H1 (cell line): Measurements from ENCODE around the gene TTR. TPM values are rescaled to one million over a fixed set of nuclear protein-coding genes. Genes with fewer than 3 reads are reported as not detected.

ENCODE experiments used
- CTCF ChIA-PET: fragments of 300-600 bp; sonication (Branson Sonifier 250); formaldehyde crosslinking; loops from one replicate; lab custom pipeline; 2021; ENCODE audit not compliant: partially characterized antibody; lab: Charles Lee
- POLR2A ChIA-PET: fragments of 300-600 bp; sonication (Branson Sonifier 250); formaldehyde crosslinking; loops from one replicate; lab custom pipeline; 2021; ENCODE audit warnings: inconsistent platforms; ENCODE audit not compliant: partially characterized antibody; lab: Charles Lee
- DNase-seq, 2 experiments: peaks; one replicate each; pipeline versions ENCODE4 v3.0.0 to v3.0.0-alpha.2; 2010 to 2022; ENCODE audit warnings: low spot score in 2 of 2, low read depth in 1 of 2, mixed read lengths in 1 of 2
- FAIRE-seq: peaks from 2 replicates; lab custom pipeline; 2011; peaks lifted over from hg19 to GRCh38; lab: Jason Lieb, UNC
- H2AFZ ChIP-seq: 2 replicates; pipeline ENCODE4 v1.8.1; 2012; ENCODE audit warnings: low read length, inconsistent platforms
- H2AK5ac ChIP-seq: 2 replicates; pipeline ENCODE4 v1.6.1; 2013; ENCODE audit warnings: low read depth, low read length
- H2BK120ac ChIP-seq: replicated peaks from 2 replicates; pipeline ENCODE3; 2013; ENCODE audit warnings: low read depth, low read length, inconsistent platforms
- H2BK12ac ChIP-seq: 2 replicates; pipeline ENCODE4 v1.6.1; 2013; ENCODE audit warnings: low read depth, low read length
- H2BK15ac ChIP-seq: 2 replicates; pipeline ENCODE4 v1.6.1; 2013; ENCODE audit warnings: low read length
- H2BK20ac ChIP-seq: 2 replicates; pipeline ENCODE4 v1.6.1; 2013; ENCODE audit warnings: low read length
- H2BK5ac ChIP-seq: 2 replicates; pipeline ENCODE4 v1.6.1; 2013; ENCODE audit warnings: low read depth, low read length
- H3K14ac ChIP-seq: 2 replicates; pipeline ENCODE4 v1.6.1; 2013; ENCODE audit warnings: inconsistent platforms; ENCODE audit not compliant: insufficient read length
- H3K18ac ChIP-seq: 2 replicates; pipeline ENCODE4 v1.6.1; 2013; ENCODE audit warnings: low read length; ENCODE audit errors: extremely low read depth
- H3K23ac ChIP-seq: 2 replicates; pipeline ENCODE4 v1.6.1; 2013; ENCODE audit warnings: inconsistent platforms; ENCODE audit not compliant: insufficient read length
- H3K23me2 ChIP-seq: 2 replicates; pipeline ENCODE4 v1.6.1; 2013; ENCODE audit warnings: low read depth, low read length
- H3K27ac ChIP-seq: 2 replicates; pipeline ENCODE4 v1.6.1; 2011; ENCODE audit warnings: low read depth, low read length, inconsistent platforms
- H3K27me3 ChIP-seq, 4 experiments: replicated peaks in 1 of 4; 1 replicate in 1 of 4; 2 replicates in 3 of 4; pipeline versions ENCODE4 v1.6.1 to v1.8.1; 2011 to 2013; ENCODE audit warnings: low read length in 3 of 4, mild to moderate bottlenecking in 3 of 4, inconsistent platforms in 2 of 4, mixed read lengths in 2 of 4, moderate library complexity in 1 of 4; ENCODE audit not compliant: control insufficient read depth in 3 of 4, insufficient read depth in 3 of 4; ENCODE audit errors: extremely low read depth in 1 of 4
- H3K36me3 ChIP-seq, 4 experiments: 2 replicates each; pipeline versions ENCODE4 v1.6.1 to v1.8.1; 2011 to 2013; ENCODE audit warnings: mild to moderate bottlenecking in 4 of 4, low read length in 3 of 4, moderate library complexity in 2 of 4, control low read depth in 1 of 4, inconsistent platforms in 1 of 4; ENCODE audit not compliant: insufficient read depth in 4 of 4, control insufficient read depth in 2 of 4
- H3K4ac ChIP-seq: replicated peaks from 2 replicates; pipeline ENCODE3; 2013; ENCODE audit warnings: low read length, low read depth, mixed read lengths, inconsistent platforms; ENCODE audit not compliant: insufficient read length
- H3K4me1 ChIP-seq, 4 experiments: replicated peaks in 1 of 4; 1 replicate in 1 of 4; 2 replicates in 3 of 4; pipeline versions ENCODE4 v1.6.1 to v1.8.1; 2011 to 2013; ENCODE audit warnings: low read length in 3 of 4, inconsistent platforms in 2 of 4, mixed read lengths in 1 of 4; ENCODE audit not compliant: insufficient read depth in 4 of 4, control insufficient read depth in 3 of 4
- H3K4me2 ChIP-seq, 2 experiments: 2 replicates each; pipeline versions ENCODE4 v1.6.1 to v1.8.1; 2011 to 2013; ENCODE audit warnings: low read depth in 2 of 2, low read length in 2 of 2, control low read depth in 1 of 2, inconsistent platforms in 1 of 2, mild to moderate bottlenecking in 1 of 2; ENCODE audit not compliant: insufficient read depth in 1 of 2
- H3K4me3 ChIP-seq, 4 experiments: fragments of 200-600, 300-600 bp in 1 of 4; sonication (generic), shearing (Covaris generic), sonication (Bioruptor Twin) in 1 of 4; 2 replicates each; pipeline versions ENCODE4 v1.5.1 to v1.8.1; 2011 to 2016; ENCODE audit warnings: low read length in 4 of 4, low read depth in 3 of 4, control low read depth in 2 of 4, inconsistent platforms in 2 of 4, mild to moderate bottlenecking in 2 of 4, mixed read lengths in 1 of 4, moderate library complexity in 1 of 4; ENCODE audit not compliant: insufficient read depth in 2 of 4; ENCODE audit errors: extremely low read depth in 1 of 4
- H3K56ac ChIP-seq: replicated peaks from 2 replicates; pipeline ENCODE3; 2013; ENCODE audit warnings: low read depth, mild to moderate bottlenecking, mixed read lengths, low read length, inconsistent platforms; ENCODE audit not compliant: insufficient read length
- H3K79me1 ChIP-seq: 2 replicates; pipeline ENCODE4 v1.6.1; 2013; ENCODE audit warnings: low read depth, low read length, control low read depth
- H3K79me2 ChIP-seq, 2 experiments: 2 replicates each; pipeline versions ENCODE4 v1.6.1 to v1.8.1; 2012 to 2013; ENCODE audit warnings: low read length in 2 of 2, mild to moderate bottlenecking in 2 of 2, inconsistent platforms in 1 of 2; ENCODE audit not compliant: insufficient read depth in 2 of 2, control insufficient read depth in 1 of 2
- H3K9ac ChIP-seq, 4 experiments: replicated peaks in 1 of 4; 1 replicate in 1 of 4; 2 replicates in 3 of 4; pipeline versions ENCODE4 v1.6.1 to v1.8.1; 2011 to 2013; ENCODE audit warnings: low read depth in 3 of 4, low read length in 3 of 4, control low read depth in 2 of 4, mild to moderate bottlenecking in 2 of 4, moderate library complexity in 2 of 4, inconsistent platforms in 1 of 4; ENCODE audit errors: extremely low read depth in 1 of 4
- H3K9me3 ChIP-seq, 2 experiments: 2 replicates each; pipeline versions ENCODE4 v1.6.1 to v1.8.1; 2012 to 2013; ENCODE audit warnings: mild to moderate bottlenecking in 2 of 2, moderate library complexity in 2 of 2, control low read depth in 1 of 2, inconsistent platforms in 1 of 2, low read depth in 1 of 2, low read length in 1 of 2, mixed read lengths in 1 of 2; ENCODE audit not compliant: insufficient read depth in 2 of 2
- H4K20me1 ChIP-seq, 2 experiments: replicated peaks in 1 of 2; 2 replicates each; pipeline versions ENCODE3 to v1.8.1; 2011 to 2013; ENCODE audit warnings: inconsistent platforms in 2 of 2, low read length in 2 of 2, mild to moderate bottlenecking in 1 of 2; ENCODE audit not compliant: insufficient read depth in 2 of 2, control insufficient read depth in 1 of 2
- H4K5ac ChIP-seq: 2 replicates; pipeline ENCODE4 v1.6.1; 2013; ENCODE audit warnings: low read length, low read depth, mixed read lengths, inconsistent platforms; ENCODE audit not compliant: insufficient read length
- H4K8ac ChIP-seq: 2 replicates; pipeline ENCODE4 v1.8.0; 2013; ENCODE audit warnings: mild to moderate bottlenecking, moderate library complexity, low read length, inconsistent platforms; ENCODE audit not compliant: insufficient read depth; ENCODE audit errors: extremely low read depth
- H4K91ac ChIP-seq: replicated peaks from 2 replicates; pipeline ENCODE3; 2013; ENCODE audit warnings: low read length, mixed read lengths, inconsistent platforms; ENCODE audit not compliant: insufficient read length
- CHD2 ChIP-seq: IDR thresholded peaks from 2 replicates; pipeline ENCODE4 v1.6.1; 2012; ENCODE audit warnings: low read length, improper control_type of control experiment
- CTBP2 ChIP-seq: IDR thresholded peaks from 2 replicates; pipeline ENCODE4 v1.7.0; 2011; ENCODE audit warnings: borderline replicate concordance, mild to moderate bottlenecking, moderate library complexity, mixed read lengths, low read length; ENCODE audit not compliant: insufficient read depth, insufficient read length
- CTCF ChIP-seq, 3 experiments: IDR thresholded peaks; 1 replicate in 2 of 3; 2 replicates in 1 of 3; pipeline versions ENCODE4 v1.5.1 to v1.6.1; 2011; ENCODE audit warnings: low read length in 3 of 3, mild to moderate bottlenecking in 3 of 3, inconsistent platforms in 2 of 3, low read depth in 1 of 3, moderate library complexity in 1 of 3; ENCODE audit not compliant: insufficient read depth in 1 of 3; ENCODE audit errors: control extremely low read depth in 1 of 3
- GTF2F1 ChIP-seq: IDR thresholded peaks from 2 replicates; pipeline ENCODE4 v1.6.1; 2012; ENCODE audit warnings: low read depth, low read length, improper control_type of control experiment, borderline replicate concordance
- JUN ChIP-seq: IDR thresholded peaks from 2 replicates; pipeline ENCODE4 v1.6.1; 2011; ENCODE audit warnings: low read depth, mild to moderate bottlenecking, improper control_type of control experiment, low read length
- KDM5A ChIP-seq: fragments of 200-600 bp; IDR thresholded peaks from 2 replicates; pipeline ENCODE4 v1.7.1; 2012; ENCODE audit warnings: mild to moderate bottlenecking, low read length, inconsistent platforms, mixed read lengths
- MAFK ChIP-seq: IDR thresholded peaks from 2 replicates; pipeline ENCODE4 v1.6.1; 2012; ENCODE audit warnings: low read depth, mild to moderate bottlenecking, improper control_type of control experiment, low read length
- RBBP5 ChIP-seq: IDR thresholded peaks from 2 replicates; pipeline ENCODE4 v1.7.1; 2012; ENCODE audit warnings: low read depth, mild to moderate bottlenecking, inconsistent platforms, low read length, moderate library complexity, borderline replicate concordance
- RNF2 ChIP-seq: fragments of 200-900, 300-1000 bp; sonication (generic); IDR thresholded peaks from 2 replicates; pipeline ENCODE4 v1.7.1; 2016; ENCODE audit warnings: borderline replicate concordance, low read depth, mild to moderate bottlenecking, antibody characterized with exemption, low read length; ENCODE audit not compliant: poor library complexity, severe bottlenecking; ENCODE audit errors: missing control alignments
- WGBS, 2 experiments: shearing (Covaris generic) in 1 of 2; methylation state at CpG; one replicate each; pipeline versions ENCODE4 v1.1.6 to v1.1.7; 2013 to 2015; ENCODE audit warnings: low lambda C conversion rate in 2 of 2, mixed read lengths in 2 of 2, inconsistent platforms in 1 of 2, low coverage in 1 of 2, missing lambda C conversion rate in 1 of 2; ENCODE audit not compliant: insufficient replicate concordance in 2 of 2, insufficient coverage in 1 of 2, insufficient read length in 1 of 2; ENCODE audit errors: extremely low coverage in 1 of 2, missing lambda C conversion rate in 1 of 2; 5-methylcytosine and 5-hydroxymethylcytosine counted together
- polyA plus RNA-seq, 7 experiments: library from polyadenylated mRNA; depleted of rRNA in 3 of 7; stranded (reverse) in 5 of 7; unstranded in 2 of 7; fragments of >200 nt in 5 of 7; fragments of 200-250 nt in 2 of 7; gene quantifications; 1 replicate in 5 of 7; 2 replicates in 1 of 7; 4 replicates in 1 of 7; pipeline versions ENCODE4 v1.2.1 to v1.2.3, GENCODE V29; 2011 to 2013; ENCODE audit warnings: missing spikeins in 2 of 7, mixed read lengths in 2 of 7
- total RNA-seq: library from RNA; stranded (reverse); fragmentation: NEBNext Ultra II Directional; extraction: Animal tissue kit (Norgen Biotek cat#: 25700); gene quantifications from 2 replicates; pipeline ENCODE4 v1.2.1, GENCODE V29; 2021

The TTR gene
- total and polyA plus RNA-seq, 2 of the 8 experiments (the other 6 are each of a cell fraction or from before 2014, with no cell fraction given) = not detected

- no peak overlapping the region for H3K27ac ChIP-seq
- no peak overlapping the region for H3K56ac ChIP-seq
- H2AFZ ChIP-seq = no peak overlapping the region
- H3K4me2 ChIP-seq = no peak overlapping the region
- ChIA-PET POLR2A (no interaction called here), CTCF (no interaction called here)
- no peak overlapping the region for H2BK15ac ChIP-seq
- H2BK20ac ChIP-seq = no peak overlapping the region
- no peaks in the 10 kb centered on the region for H4K20me1 ChIP-seq
- FAIRE-seq = no peak
- no peak overlapping the region for H3K14ac ChIP-seq
- no peak overlapping the region for H3K23ac ChIP-seq
- no peak overlapping the region for H3K4ac ChIP-seq
- no peak overlapping the region for H2BK120ac ChIP-seq
- H3K9me3 ChIP-seq = peaks cover 0 to 9% of the 10 kb centered on the region in 2 experiments; a peak in 1 of 4 replicates
- no peaks in the 10 kb centered on the region for H3K27me3 ChIP-seq
- H4K8ac ChIP-seq = no peak overlapping the region
- H3K23me2 ChIP-seq = no peaks in the 10 kb centered on the region
- no peak overlapping the region for H2AK5ac ChIP-seq
- H3K4me1 ChIP-seq = no peaks in the 10 kb centered on the region
- no peak overlapping the region for H2BK5ac ChIP-seq
- H3K36me3 ChIP-seq = peaks cover 0 to 11% (median 4%) of the 10 kb centered on the region in 4 experiments; a peak in 3 of 8 replicates
- no peaks in the 10 kb centered on the region for H3K79me2 ChIP-seq
- no peak overlapping the region for H3K9ac ChIP-seq
- no peak overlapping the region for H3K4me3 ChIP-seq
- H4K5ac ChIP-seq = no peak overlapping the region
- no peak overlapping the region for H4K91ac ChIP-seq
- H3K18ac ChIP-seq = no peak overlapping the region
- no peaks in the 10 kb centered on the region for H3K79me1 ChIP-seq
- no peak overlapping the region for H2BK12ac ChIP-seq
- no peak for DNase-seq
- 97% methylated on average over 1 of the region's 1 CpG; no CpG with 5 or more reads in 1 of the 2 experiments for WGBS, 2 experiments
- no peak for TF ChIP-seq RBBP5
- no peak for TF ChIP-seq JUN
- no peak for TF ChIP-seq GTF2F1
- no peak for TF ChIP-seq RNF2
- TF ChIP-seq KDM5A = no peak
- TF ChIP-seq CHD2 = no peak
- no peak for TF ChIP-seq CTCF (IDR thresholded peaks at IDR 0.05; ENCODE audit: control extremely low read depth in 1 of 3, insufficient read depth in 1 of 3, low read depth in 1 of 3, low read length in 3 of 3)
- TF ChIP-seq MAFK = no peak
- no peak for TF ChIP-seq CTBP2
These were observed 40.7 kb downstream of the TTR start for GRCh38 chr18:31632356-31632755.
